Fibroblast of skin of left quadriceps (primary cell): ENCODE measurements around the gene SDCBP2.
A peak's percentile ranks its signal among the peaks of the same experiment; 100 is the strongest.

ENCODE experiments used
- DNase-seq, 2 experiments: peaks; one replicate each; pipeline ENCODE4 v3.0.0-alpha.2; 2013; ENCODE audit warnings: low read depth in 2 of 2

SDCBP2 gene

GRCh38 chr20:1274485-1275311 is 54.2 kb downstream of the SDCBP2 start:
- DNase-seq, result no peak

GRCh38 chr20:1273366-1273765 is 55.6 kb downstream of the SDCBP2 start:
- DNase-seq, result no peak

- DNase-seq, result no peak
Observed at GRCh38 chr20:1272368-1273100, 56.4 kb downstream of the SDCBP2 start.

DNA sequence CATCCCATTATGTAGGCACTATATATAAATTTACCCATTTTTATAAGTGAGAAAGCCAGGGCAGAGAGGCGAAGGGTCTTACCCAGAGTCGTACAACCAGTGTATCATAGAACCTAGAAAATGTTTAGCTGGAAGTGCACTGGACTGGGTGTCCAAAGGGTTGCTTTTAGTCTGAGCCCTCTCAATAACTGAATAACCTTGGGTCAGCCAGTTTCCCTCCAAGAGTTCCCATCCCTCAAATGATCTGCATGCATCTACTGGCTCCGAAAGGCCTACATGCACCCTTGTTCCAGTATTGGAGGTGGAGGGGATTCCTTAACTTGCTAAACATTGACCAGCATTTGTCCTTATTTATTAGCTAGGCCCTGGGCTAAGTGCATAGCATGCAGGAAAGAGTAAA is 59.1 kb downstream of the SDCBP2 start:
- DNase-seq, result no peak

GRCh38 chr20:1269235-1269634 is 59.7 kb downstream of the SDCBP2 start:
- DNase-seq, result no peak

GRCh38 chr20:1267809-1268374 is 61.0 kb downstream of the SDCBP2 start:
- no peak for DNase-seq

DNA sequence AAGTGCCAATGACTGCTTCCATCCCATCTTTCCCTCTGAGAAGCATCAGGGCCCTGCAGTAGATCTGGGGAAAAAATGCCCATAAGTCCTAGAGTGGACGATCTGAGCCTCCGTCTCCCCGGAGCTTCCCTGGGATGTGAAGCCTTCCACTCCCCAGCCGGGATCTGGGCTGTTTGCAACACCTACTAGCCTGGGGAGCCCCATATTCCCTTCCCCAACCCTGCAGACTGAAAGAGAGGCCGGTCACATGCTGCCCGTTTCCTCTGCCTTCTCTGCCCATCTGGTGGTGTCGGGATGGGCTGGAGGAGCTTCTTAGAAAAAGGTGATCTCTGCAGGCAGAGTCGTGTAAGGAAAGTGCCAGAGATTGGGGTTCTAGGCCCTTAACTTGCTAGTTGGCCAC is 61.8 kb downstream of the SDCBP2 start:
- DNase-seq, result no peak

GRCh38 chr20:1266167-1266973 is 62.6 kb downstream of the SDCBP2 start, which contains the start of gene SNPH:
SNPH (plus strand) TSS chr20:1266294; CDS start chr20:1296240, 29,946 bp downstream.
- DNase-seq, result peak; percentile 29 to 33

- DNase-seq, result no peak
Observed at GRCh38 chr20:1265916-1266166, 63.1 kb downstream of the SDCBP2 start.

GRCh38 chr20:1265226-1265915 is 63.6 kb downstream of the SDCBP2 start:
- no peak for DNase-seq

- no peak for DNase-seq
Observed at GRCh38 chr20:1264727-1265126, 64.2 kb downstream of the SDCBP2 start.

DNA sequence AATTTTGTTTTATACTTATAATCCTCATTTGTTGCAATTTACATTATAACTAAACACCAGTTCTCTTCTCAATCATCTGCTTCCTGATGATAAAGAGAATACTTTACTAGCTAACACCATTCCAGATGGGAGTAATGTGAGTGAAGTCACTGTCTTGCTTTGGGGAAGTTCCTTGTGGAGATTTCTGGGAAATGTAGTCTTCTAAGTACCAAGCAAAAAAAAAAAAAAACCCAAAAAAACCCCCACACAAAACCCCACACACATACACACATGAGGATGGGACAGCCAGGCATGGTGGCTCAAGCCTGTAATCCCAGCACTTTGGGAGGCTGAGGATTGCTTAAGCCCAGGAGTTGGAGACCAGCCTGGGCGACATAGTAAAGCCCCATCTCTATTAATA is 65.1 kb downstream of the SDCBP2 start:
- DNase-seq, result no peak
